ENCODE data around the gene TM9SF3. TPM values are rescaled to one million over a fixed set of nuclear protein-coding genes. Genes with fewer than 3 reads are reported as not detected.

The TM9SF3 gene
- total RNA-seq, 1 donor from 2014 or later = 151 TPM

DNA sequence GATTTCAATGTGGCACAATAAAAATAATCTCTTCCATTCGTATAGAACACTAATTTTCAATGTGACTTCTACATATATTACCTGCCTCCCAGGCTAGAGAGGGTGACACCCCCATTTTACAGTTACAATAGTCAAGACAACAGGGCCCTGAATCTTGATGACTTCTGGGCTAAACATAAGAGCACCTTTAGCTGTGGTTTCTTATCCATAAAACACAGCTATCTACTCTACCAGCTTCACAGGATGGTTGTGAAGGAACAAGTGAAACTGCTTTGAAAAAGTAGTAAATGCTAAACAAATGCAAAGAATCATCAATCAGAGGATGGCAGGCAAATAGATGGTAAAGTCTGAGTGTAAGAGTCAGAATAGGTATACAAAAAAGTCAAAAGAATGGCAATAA is 69.5 kb downstream of the TM9SF3 start:
- Mint-ChIP-seq H3K9me3 (ENCODE audit: unreplicated experiment) (no peaks in the 10 kb centered on the region), H3K36me3 (ENCODE audit: unreplicated experiment) (peaks cover 27% of the 10 kb centered on the region), H3K27ac (ENCODE audit: unreplicated experiment) (no peak overlapping the region), H3K4me3 (ENCODE audit: unreplicated experiment) (no peak overlapping the region), H3K4me1 (ENCODE audit: unreplicated experiment) (peaks cover 15% of the 10 kb centered on the region), H3K27me3 (ENCODE audit: unreplicated experiment) (peaks cover 6% of the 10 kb centered on the region)
- no peak for DNase-seq (ENCODE audit: extremely low spot score, unreplicated experiment)
- TF ChIP-seq, protein P1, sequence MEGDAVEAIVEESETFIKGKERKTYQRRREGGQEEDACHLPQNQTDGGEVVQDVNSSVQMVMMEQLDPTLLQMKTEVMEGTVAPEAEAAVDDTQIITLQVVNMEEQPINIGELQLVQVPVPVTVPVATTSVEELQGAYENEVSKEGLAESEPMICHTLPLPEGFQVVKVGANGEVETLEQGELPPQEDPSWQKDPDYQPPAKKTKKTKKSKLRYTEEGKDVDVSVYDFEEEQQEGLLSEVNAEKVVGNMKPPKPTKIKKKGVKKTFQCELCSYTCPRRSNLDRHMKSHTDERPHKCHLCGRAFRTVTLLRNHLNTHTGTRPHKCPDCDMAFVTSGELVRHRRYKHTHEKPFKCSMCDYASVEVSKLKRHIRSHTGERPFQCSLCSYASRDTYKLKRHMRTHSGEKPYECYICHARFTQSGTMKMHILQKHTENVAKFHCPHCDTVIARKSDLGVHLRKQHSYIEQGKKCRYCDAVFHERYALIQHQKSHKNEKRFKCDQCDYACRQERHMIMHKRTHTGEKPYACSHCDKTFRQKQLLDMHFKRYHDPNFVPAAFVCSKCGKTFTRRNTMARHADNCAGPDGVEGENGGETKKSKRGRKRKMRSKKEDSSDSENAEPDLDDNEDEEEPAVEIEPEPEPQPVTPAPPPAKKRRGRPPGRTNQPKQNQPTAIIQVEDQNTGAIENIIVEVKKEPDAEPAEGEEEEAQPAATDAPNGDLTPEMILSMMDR (IDR thresholded peaks at IDR 0.05) = no peak

DNA sequence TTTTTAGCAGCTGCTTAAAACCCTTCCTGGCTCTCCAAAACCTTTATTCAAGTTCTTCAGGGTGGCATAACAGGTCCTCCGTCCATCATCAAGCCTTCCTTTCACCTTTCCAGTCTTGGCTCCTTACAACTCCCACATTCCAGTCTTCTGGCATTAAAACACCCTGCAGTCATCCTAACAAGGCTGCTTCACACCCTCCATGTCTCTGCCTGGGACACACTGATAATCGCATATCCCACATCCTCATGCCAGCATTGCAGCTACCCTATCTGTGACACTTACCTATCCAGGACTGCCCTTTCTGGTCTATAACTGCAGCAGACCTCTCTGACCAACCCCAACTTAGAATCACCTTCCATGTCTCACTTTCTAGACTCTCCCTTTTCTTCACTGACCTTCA is 70.5 kb downstream of the TM9SF3 start:
- Mint-ChIP-seq H3K36me3 (ENCODE audit: unreplicated experiment) (peaks cover 22% of the 10 kb centered on the region), H3K4me1 (ENCODE audit: unreplicated experiment) (peaks cover 16% of the 10 kb centered on the region), H3K27me3 (ENCODE audit: unreplicated experiment) (peaks cover 15% of the 10 kb centered on the region), H3K4me3 (ENCODE audit: unreplicated experiment) (no peak overlapping the region), H3K9me3 (ENCODE audit: unreplicated experiment) (no peaks in the 10 kb centered on the region), H3K27ac (ENCODE audit: unreplicated experiment) (no peak overlapping the region)
- TF ChIP-seq, protein P1 (IDR thresholded peaks at IDR 0.05) = no peak
- DNase-seq (ENCODE audit: extremely low spot score, unreplicated experiment) = no peak

DNA sequence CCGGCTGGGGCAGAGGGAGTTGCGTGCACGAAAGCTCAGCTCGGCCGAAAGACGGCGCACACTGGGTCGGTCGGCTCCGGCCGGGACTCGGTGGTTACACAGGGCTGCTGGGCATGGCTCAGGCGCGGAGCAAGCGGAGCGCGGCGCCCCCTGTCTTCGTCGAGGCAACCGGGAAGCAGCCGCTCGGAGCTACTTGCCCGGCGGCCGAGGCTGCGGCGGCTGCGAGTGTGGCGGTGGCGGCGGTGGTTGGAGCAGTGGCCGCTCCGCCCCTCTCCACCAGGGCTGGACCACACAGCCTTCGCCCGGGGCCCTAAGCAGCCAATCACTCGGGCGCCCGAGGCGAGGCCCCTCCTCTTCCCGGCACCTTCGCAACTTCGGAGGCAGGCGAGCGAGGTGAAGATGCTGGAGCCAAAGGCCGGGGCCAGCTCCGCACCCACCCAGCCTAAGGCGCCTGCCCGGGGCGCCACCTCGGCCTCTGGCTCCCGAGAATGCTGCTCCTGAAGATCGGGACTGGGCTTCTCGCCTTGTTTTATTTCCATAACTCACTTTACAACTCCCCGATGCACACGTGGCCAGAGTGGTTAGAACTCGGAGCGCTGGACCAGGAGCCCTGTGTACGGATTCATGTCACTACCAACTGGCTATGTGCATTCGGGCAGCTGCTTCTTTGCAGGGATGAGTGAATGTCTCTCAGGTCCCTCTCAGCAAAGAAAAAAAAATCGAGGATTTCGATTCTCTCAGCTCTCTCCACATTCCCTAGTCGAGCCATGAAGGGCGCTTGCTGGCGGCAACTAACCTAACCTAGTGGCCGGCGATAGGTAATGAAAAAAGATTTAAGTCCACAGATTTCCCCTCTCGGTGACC is 72.9 kb downstream of the TM9SF3 start, which contains the start of gene TLL2:
Gene TLL2 (minus strand): TSS at position 229 of the 864 bp plus-strand sequence. CDS start 241 bp downstream, outside the sequence.
- Mint-ChIP-seq H3K27ac (ENCODE audit: unreplicated experiment) (peak within 1 kb of the TSS; percentile 35), H3K4me1 (ENCODE audit: unreplicated experiment) (peaks cover 16% of the 10 kb centered on the region), H3K9me3 (ENCODE audit: unreplicated experiment) (no peaks in the 10 kb centered on the region), H3K36me3 (ENCODE audit: unreplicated experiment) (peaks cover 7% of the 10 kb centered on the region), H3K4me3 (ENCODE audit: unreplicated experiment) (peak within 1 kb of the TSS; percentile 79), H3K27me3 (ENCODE audit: unreplicated experiment) (peaks cover 15% of the 10 kb centered on the region)
- DNase-seq (ENCODE audit: extremely low spot score, unreplicated experiment) = peak; percentile 93
- TF ChIP-seq, protein P1 (IDR thresholded peaks at IDR 0.05) = peak; percentile 84

DNA sequence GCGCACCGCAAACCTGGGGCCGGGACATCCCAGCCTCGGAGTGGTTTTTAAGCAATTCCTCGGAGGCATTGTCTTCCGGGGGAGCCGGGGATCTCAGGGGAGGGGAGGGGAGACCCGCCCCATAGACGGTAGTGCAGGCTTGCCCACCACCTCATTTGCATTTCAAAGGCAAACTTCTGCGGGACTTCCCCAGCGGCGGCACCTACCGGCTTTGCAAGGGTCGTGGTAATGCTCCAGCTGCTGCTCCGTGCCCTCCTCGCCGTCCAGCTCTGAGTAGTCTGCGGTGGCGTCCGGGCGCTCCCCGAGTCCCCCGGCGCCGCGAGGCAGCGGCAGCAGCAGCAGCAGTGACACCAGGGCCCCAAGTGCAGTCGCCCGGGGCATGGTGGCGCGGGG is 73.5 kb downstream of the TM9SF3 start:
- Mint-ChIP-seq H3K4me1 (ENCODE audit: unreplicated experiment) (peaks cover 16% of the 10 kb centered on the region), H3K27me3 (ENCODE audit: unreplicated experiment) (peaks cover 15% of the 10 kb centered on the region), H3K9me3 (ENCODE audit: unreplicated experiment) (no peaks in the 10 kb centered on the region), H3K36me3 (ENCODE audit: unreplicated experiment) (peaks cover 2% of the 10 kb centered on the region), H3K4me3 (ENCODE audit: unreplicated experiment) (peak overlapping the region; percentile 79), H3K27ac (ENCODE audit: unreplicated experiment) (no peak overlapping the region)
- TF ChIP-seq, protein P1 (IDR thresholded peaks at IDR 0.05) = no peak
- no peak for DNase-seq (ENCODE audit: extremely low spot score, unreplicated experiment)

DNA sequence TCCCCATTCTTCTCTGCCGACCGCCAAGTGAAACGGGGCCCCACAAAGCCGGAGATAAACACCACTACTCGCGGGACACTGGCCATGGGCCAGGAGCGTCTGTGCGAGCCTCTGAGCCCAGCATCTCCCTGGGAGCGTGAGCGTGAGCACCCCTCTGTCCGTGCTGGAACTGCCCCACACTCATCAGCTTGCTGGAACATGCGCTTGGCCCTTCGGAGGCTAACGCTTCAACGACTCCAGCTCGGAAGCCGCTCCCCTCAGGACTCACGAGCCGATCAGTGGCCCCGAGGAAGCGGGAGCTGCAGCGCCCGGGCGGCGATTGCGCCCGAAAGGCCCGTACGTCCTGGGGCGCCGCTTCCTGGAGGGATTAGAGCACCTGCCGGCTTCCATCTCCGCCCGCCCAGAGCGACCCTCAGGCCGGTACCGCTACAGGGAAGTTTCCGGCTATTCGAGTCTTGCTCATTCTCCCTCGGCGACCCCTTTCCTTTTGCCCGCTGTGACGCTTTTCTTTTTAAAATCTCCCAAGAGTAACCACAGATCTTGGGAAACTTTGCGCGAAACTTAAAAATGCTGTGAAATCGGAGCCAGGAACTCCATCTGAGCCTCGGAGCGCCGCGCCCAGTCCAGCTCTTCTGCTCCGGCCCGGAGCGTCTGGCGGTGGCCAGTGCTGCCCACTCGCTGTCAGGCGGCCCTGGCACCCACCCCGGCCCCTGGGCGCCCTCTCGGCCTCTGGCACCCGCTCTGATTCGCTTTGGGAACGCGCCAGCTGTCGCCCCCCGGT is 74.1 kb downstream of the TM9SF3 start:
- Mint-ChIP-seq H3K27me3 (ENCODE audit: unreplicated experiment) (peaks cover 15% of the 10 kb centered on the region), H3K27ac (ENCODE audit: unreplicated experiment) (no peak overlapping the region), H3K36me3 (ENCODE audit: unreplicated experiment) (no peaks in the 10 kb centered on the region), H3K4me1 (ENCODE audit: unreplicated experiment) (peaks cover 16% of the 10 kb centered on the region), H3K9me3 (ENCODE audit: unreplicated experiment) (no peaks in the 10 kb centered on the region), H3K4me3 (ENCODE audit: unreplicated experiment) (peak overlapping the region; percentile 79)
- DNase-seq (ENCODE audit: extremely low spot score, unreplicated experiment) = no peak
- TF ChIP-seq, protein P1 (IDR thresholded peaks at IDR 0.05) = no peak
